ENCODE results near the gene GLT1D1. TPM values are rescaled to one million over a fixed set of nuclear protein-coding genes. Genes with fewer than 3 reads are reported as not detected.

Gene GLT1D1
- total RNA-seq, 2 experiments from 2014 or later: not detected

GRCh38 chr12:128983371-128983770 lies 130.1 kb downstream of the GLT1D1 start:
- no peaks in the 10 kb centered on the region for H3K4me1 Mint-ChIP-seq (ENCODE audit: low read depth)
- H3K27ac Mint-ChIP-seq: no peak overlapping the region
- peaks cover 1% of the 10 kb centered on the region for H3K9me3 Mint-ChIP-seq
- intact Hi-C loops (cut with micrococcal nuclease): no loop called here
- peaks cover 2% of the 10 kb centered on the region for H3K27me3 Mint-ChIP-seq (ENCODE audit: low read depth)
- CTCF ChIA-PET: interaction anchor here (0.7 kb wide), 1 partner anchor 187 kb away, joined by 3 read pairs; no protein-coding TSS in a partner anchor
- no peak overlapping the region for H3K4me3 Mint-ChIP-seq
- H3K36me3 Mint-ChIP-seq (ENCODE audit: low read depth): peaks cover 2% of the 10 kb centered on the region
- DNase-seq: no peak

- H3K4me1 Mint-ChIP-seq (ENCODE audit: low read depth): no peaks in the 10 kb centered on the region
- CTCF ChIA-PET: no interaction called here
- H3K4me3 Mint-ChIP-seq: no peak overlapping the region
- intact Hi-C loops (cut with micrococcal nuclease): no loop called here
- H3K9me3 Mint-ChIP-seq: peaks cover 1% of the 10 kb centered on the region
- no peak overlapping the region for H3K27ac Mint-ChIP-seq
- peaks cover 2% of the 10 kb centered on the region for H3K36me3 Mint-ChIP-seq (ENCODE audit: low read depth)
- DNase-seq: no peak
- peaks cover 2% of the 10 kb centered on the region for H3K27me3 Mint-ChIP-seq (ENCODE audit: low read depth)
These were observed 133.7 kb downstream of the GLT1D1 start for GRCh38 chr12:128986957-128987356.

GRCh38 chr12:128989287-128989686 lies 136.0 kb downstream of the GLT1D1 start:
- Mint-ChIP-seq H3K27me3 (ENCODE audit: low read depth) (peaks cover 5% of the 10 kb centered on the region), H3K36me3 (ENCODE audit: low read depth) (no peaks in the 10 kb centered on the region), H3K9me3 (peaks cover 1% of the 10 kb centered on the region), H3K4me3 (no peak overlapping the region), H3K4me1 (ENCODE audit: low read depth) (no peaks in the 10 kb centered on the region), H3K27ac (no peak overlapping the region)
- intact Hi-C loops (cut with micrococcal nuclease): no loop called here
- no peak for DNase-seq
- CTCF ChIA-PET: no interaction called here

- no peak overlapping the region for H3K4me3 Mint-ChIP-seq
- H3K27me3 Mint-ChIP-seq (ENCODE audit: low read depth): peaks cover 6% of the 10 kb centered on the region
- CTCF ChIA-PET: no interaction called here
- intact Hi-C loops (cut with micrococcal nuclease): no loop called here
- no peaks in the 10 kb centered on the region for H3K36me3 Mint-ChIP-seq (ENCODE audit: low read depth)
- no peak overlapping the region for H3K27ac Mint-ChIP-seq
- no peaks in the 10 kb centered on the region for H3K4me1 Mint-ChIP-seq (ENCODE audit: low read depth)
- H3K9me3 Mint-ChIP-seq: peaks cover 1% of the 10 kb centered on the region
- no peak for DNase-seq
These were observed 138.4 kb downstream of the GLT1D1 start for GRCh38 chr12:128991716-128992115.

- Mint-ChIP-seq H3K9me3 (peaks cover 4% of the 10 kb centered on the region), H3K36me3 (ENCODE audit: low read depth) (no peaks in the 10 kb centered on the region), H3K4me1 (ENCODE audit: low read depth) (no peaks in the 10 kb centered on the region), H3K27ac (no peak overlapping the region), H3K4me3 (no peak overlapping the region), H3K27me3 (ENCODE audit: low read depth) (peaks cover 6% of the 10 kb centered on the region)
- CTCF ChIA-PET: interaction anchor here (0.6 kb wide), 1 partner anchor 971 kb away, joined by 3 read pairs; no protein-coding TSS in a partner anchor
- intact Hi-C loops (cut with micrococcal nuclease): no loop called here
- DNase-seq: no peak
These were observed 138.8 kb downstream of the GLT1D1 start for GRCh38 chr12:128992116-128992515.

- Mint-ChIP-seq H3K4me3 (no peak overlapping the region), H3K4me1 (ENCODE audit: low read depth) (no peaks in the 10 kb centered on the region), H3K9me3 (peaks cover 6% of the 10 kb centered on the region), H3K27ac (no peak overlapping the region), H3K27me3 (ENCODE audit: low read depth) (peaks cover 6% of the 10 kb centered on the region), H3K36me3 (ENCODE audit: low read depth) (no peaks in the 10 kb centered on the region)
- DNase-seq: no peak
- intact Hi-C loops (cut with micrococcal nuclease): no loop called here
- CTCF ChIA-PET: interaction anchor here (0.6 kb wide), 1 partner anchor 970 kb away, joined by 3 read pairs; no protein-coding TSS in a partner anchor
These were observed 139.3 kb downstream of the GLT1D1 start for GRCh38 chr12:128992550-128992949.

- no peak for DNase-seq
- intact Hi-C loops (cut with micrococcal nuclease): no loop called here
- Mint-ChIP-seq H3K9me3 (peaks cover 6% of the 10 kb centered on the region), H3K36me3 (ENCODE audit: low read depth) (no peaks in the 10 kb centered on the region), H3K4me3 (no peak overlapping the region), H3K27me3 (ENCODE audit: low read depth) (peaks cover 6% of the 10 kb centered on the region), H3K27ac (no peak overlapping the region), H3K4me1 (ENCODE audit: low read depth) (no peaks in the 10 kb centered on the region)
- CTCF ChIA-PET: no interaction called here
These were observed 141.6 kb downstream of the GLT1D1 start for GRCh38 chr12:128994856-128995255.

- no peak for DNase-seq
- CTCF ChIA-PET: no interaction called here
- no peak overlapping the region for H3K4me3 Mint-ChIP-seq
- H3K27ac Mint-ChIP-seq: no peak overlapping the region
- no peaks in the 10 kb centered on the region for H3K4me1 Mint-ChIP-seq (ENCODE audit: low read depth)
- intact Hi-C loops (cut with micrococcal nuclease): no loop called here
- H3K36me3 Mint-ChIP-seq (ENCODE audit: low read depth): no peaks in the 10 kb centered on the region
- peaks cover 6% of the 10 kb centered on the region for H3K9me3 Mint-ChIP-seq
- peaks cover 5% of the 10 kb centered on the region for H3K27me3 Mint-ChIP-seq (ENCODE audit: low read depth)
These were observed 142.3 kb downstream of the GLT1D1 start for GRCh38 chr12:128995619-128996018.

GRCh38 chr12:129001826-129002225 lies 148.5 kb downstream of the GLT1D1 start:
- intact Hi-C loops (cut with micrococcal nuclease): no loop called here
- no peaks in the 10 kb centered on the region for H3K36me3 Mint-ChIP-seq (ENCODE audit: low read depth)
- no peak for DNase-seq
- H3K27ac Mint-ChIP-seq: no peak overlapping the region
- CTCF ChIA-PET: no interaction called here
- H3K4me3 Mint-ChIP-seq: no peak overlapping the region
- H3K9me3 Mint-ChIP-seq: peaks cover 15% of the 10 kb centered on the region
- H3K27me3 Mint-ChIP-seq (ENCODE audit: low read depth): no peaks in the 10 kb centered on the region
- no peaks in the 10 kb centered on the region for H3K4me1 Mint-ChIP-seq (ENCODE audit: low read depth)

GRCh38 chr12:129002427-129002826 lies 149.1 kb downstream of the GLT1D1 start:
- Mint-ChIP-seq H3K9me3 (peaks cover 12% of the 10 kb centered on the region), H3K27me3 (ENCODE audit: low read depth) (no peaks in the 10 kb centered on the region), H3K36me3 (ENCODE audit: low read depth) (no peaks in the 10 kb centered on the region), H3K4me1 (ENCODE audit: low read depth) (no peaks in the 10 kb centered on the region), H3K4me3 (no peak overlapping the region), H3K27ac (no peak overlapping the region)
- no peak for DNase-seq
- CTCF ChIA-PET: no interaction called here
- intact Hi-C loops (cut with micrococcal nuclease): no loop called here

- H3K4me3 Mint-ChIP-seq: no peak overlapping the region
- intact Hi-C loops (cut with micrococcal nuclease): no loop called here
- no peaks in the 10 kb centered on the region for H3K4me1 Mint-ChIP-seq (ENCODE audit: low read depth)
- peaks cover 2% of the 10 kb centered on the region for H3K27me3 Mint-ChIP-seq (ENCODE audit: low read depth)
- no peak for DNase-seq
- H3K9me3 Mint-ChIP-seq: peaks cover 12% of the 10 kb centered on the region
- CTCF ChIA-PET: no interaction called here
- H3K27ac Mint-ChIP-seq: no peak overlapping the region
- no peaks in the 10 kb centered on the region for H3K36me3 Mint-ChIP-seq (ENCODE audit: low read depth)
These were observed 152.1 kb downstream of the GLT1D1 start for GRCh38 chr12:129005416-129005815.

GRCh38 chr12:129005829-129006228 lies 152.6 kb downstream of the GLT1D1 start:
- Mint-ChIP-seq H3K36me3 (ENCODE audit: low read depth) (no peaks in the 10 kb centered on the region), H3K4me1 (ENCODE audit: low read depth) (no peaks in the 10 kb centered on the region), H3K27me3 (ENCODE audit: low read depth) (peaks cover 2% of the 10 kb centered on the region), H3K9me3 (peaks cover 12% of the 10 kb centered on the region), H3K4me3 (no peak overlapping the region), H3K27ac (no peak overlapping the region)
- no peak for DNase-seq
- intact Hi-C loops (cut with micrococcal nuclease): no loop called here
- CTCF ChIA-PET: no interaction called here

GRCh38 chr12:129009833-129010622 lies 156.8 kb downstream of the GLT1D1 start:
- Mint-ChIP-seq H3K4me3 (no peak overlapping the region), H3K9me3 (peaks cover 2% of the 10 kb centered on the region), H3K27me3 (ENCODE audit: low read depth) (peaks cover 2% of the 10 kb centered on the region), H3K36me3 (ENCODE audit: low read depth) (no peaks in the 10 kb centered on the region), H3K27ac (no peak overlapping the region), H3K4me1 (ENCODE audit: low read depth) (no peaks in the 10 kb centered on the region)
- intact Hi-C loops (cut with micrococcal nuclease): no loop called here
- CTCF ChIA-PET: no interaction called here
- DNase-seq: no peak

Data from activated naive CD4-positive, alpha-beta T cell treated with anti-CD3 and anti-CD28 coated beads for 36 hours (primary cell).